ENCODE data around the gene DAAM1.

The DAAM1 gene

GRCh38 chr14:59254911-59255545, 66.6 kb downstream of the DAAM1 start:
- peak; percentile 43 for DNase-seq (ENCODE audit: low spot score)

- no peak for DNase-seq (ENCODE audit: low spot score)
Measured at GRCh38 chr14:59256331-59256730, 67.9 kb downstream of the DAAM1 start.

GRCh38 chr14:59261334-59261733, 72.9 kb downstream of the DAAM1 start:
- no peak for DNase-seq (ENCODE audit: low spot score)

- no peak for DNase-seq (ENCODE audit: low spot score)
Measured at GRCh38 chr14:59262717-59263454, 74.4 kb downstream of the DAAM1 start.

GRCh38 chr14:59265808-59266207, 77.3 kb downstream of the DAAM1 start:
- no peak for DNase-seq (ENCODE audit: low spot score)

GRCh38 chr14:59267046-59267445, 78.6 kb downstream of the DAAM1 start:
- no peak for DNase-seq (ENCODE audit: low spot score)

GRCh38 chr14:59268011-59268410, 79.5 kb downstream of the DAAM1 start:
- no peak for DNase-seq (ENCODE audit: low spot score)

- no peak for DNase-seq (ENCODE audit: low spot score)
Measured at GRCh38 chr14:59268858-59269257, 80.4 kb downstream of the DAAM1 start.

GRCh38 chr14:59269466-59269865, 81.0 kb downstream of the DAAM1 start:
- DNase-seq (ENCODE audit: low spot score) = no peak

- DNase-seq (ENCODE audit: low spot score) = no peak
Measured at GRCh38 chr14:59271256-59271655, 82.8 kb downstream of the DAAM1 start.

GRCh38 chr14:59271734-59272133, 83.3 kb downstream of the DAAM1 start:
- no peak for DNase-seq (ENCODE audit: low spot score)

- DNase-seq (ENCODE audit: low spot score) = no peak
Measured at GRCh38 chr14:59272633-59273032, 84.2 kb downstream of the DAAM1 start.

- DNase-seq (ENCODE audit: low spot score) = no peak
Measured at GRCh38 chr14:59273737-59274136, 85.3 kb downstream of the DAAM1 start.

GRCh38 chr14:59274991-59275391, 86.5 kb downstream of the DAAM1 start:
- no peak for DNase-seq (ENCODE audit: low spot score)

GRCh38 chr14:59275668-59276067, 87.2 kb downstream of the DAAM1 start:
- peak; percentile 57 for DNase-seq (ENCODE audit: low spot score)

- no peak for DNase-seq (ENCODE audit: low spot score)
Measured at GRCh38 chr14:59276235-59276634, 87.8 kb downstream of the DAAM1 start.

GRCh38 chr14:59277659-59278058, 89.2 kb downstream of the DAAM1 start:
- no peak for DNase-seq (ENCODE audit: low spot score)

GRCh38 chr14:59278111-59278510, 89.6 kb downstream of the DAAM1 start:
- DNase-seq (ENCODE audit: low spot score) = peak; percentile 72

- no peak for DNase-seq (ENCODE audit: low spot score)
Measured at GRCh38 chr14:59280961-59281360, 92.5 kb downstream of the DAAM1 start.

GRCh38 chr14:59281609-59282377, 93.3 kb downstream of the DAAM1 start:
- DNase-seq (ENCODE audit: low spot score) = peak; percentile 25

GRCh38 chr14:59282378-59282765, 93.9 kb downstream of the DAAM1 start:
- peak; percentile 22 for DNase-seq (ENCODE audit: low spot score)

GRCh38 chr14:59283361-59283760, 94.9 kb downstream of the DAAM1 start:
- DNase-seq (ENCODE audit: low spot score) = peak; percentile 35

GRCh38 chr14:59284059-59284458, 95.6 kb downstream of the DAAM1 start:
- no peak for DNase-seq (ENCODE audit: low spot score)

Measured in AG20443 (cell line).